HL-60/S4 treated with phorbol 12-myristate 13-acetate at 8.2 ng/mL for 4 days and 3 days (cell line): Measurements from ENCODE around the gene AKR1B1.

Experiments
- in situ Hi-C: fragments of 300-500 bp; cut with MboI; formaldehyde crosslinking; loops from 2 replicates; pipeline ENCODE4 v1.15.0; 2022; ENCODE audit warnings: low sequenced_read_pairs

AKR1B1 gene

GRCh38 chr7:134446446-134446845, 12.5 kb downstream of the AKR1B1 start:
- in situ Hi-C loops, result no loop called here

- in situ Hi-C loops, result no loop called here
Observed at GRCh38 chr7:134444961-134445315, 14.0 kb downstream of the AKR1B1 start.

GRCh38 chr7:134444198-134444960, 14.5 kb downstream of the AKR1B1 start:
- in situ Hi-C loops, result no loop called here

- in situ Hi-C loops, result no loop called here
Observed at GRCh38 chr7:134443396-134444070, 15.4 kb downstream of the AKR1B1 start.

GRCh38 chr7:134442441-134443220, 16.3 kb downstream of the AKR1B1 start:
- in situ Hi-C loops, result no loop called here

GRCh38 chr7:134441264-134441663, 17.6 kb downstream of the AKR1B1 start:
- in situ Hi-C loops, result no loop called here

GRCh38 chr7:134440476-134440875, 18.4 kb downstream of the AKR1B1 start:
- in situ Hi-C loops, result no loop called here

GRCh38 chr7:134440067-134440466, 18.8 kb downstream of the AKR1B1 start:
- in situ Hi-C loops, result no loop called here

GRCh38 chr7:134438946-134439345, 20.0 kb downstream of the AKR1B1 start:
- in situ Hi-C loops, result no loop called here

- in situ Hi-C loops, result no loop called here
Observed at GRCh38 chr7:134435161-134435920, 23.6 kb downstream of the AKR1B1 start.

- in situ Hi-C loops, result no loop called here
Observed at GRCh38 chr7:134434701-134435100, 24.2 kb downstream of the AKR1B1 start.

GRCh38 chr7:134433430-134433829, 25.5 kb downstream of the AKR1B1 start:
- in situ Hi-C loops, result no loop called here

- in situ Hi-C loops, result no loop called here
Observed at GRCh38 chr7:134432296-134433152, 26.4 kb downstream of the AKR1B1 start.

GRCh38 chr7:134431815-134432214, 27.1 kb downstream of the AKR1B1 start:
- in situ Hi-C loops, result no loop called here

- in situ Hi-C loops, result no loop called here
Observed at GRCh38 chr7:134429481-134429880, 29.4 kb downstream of the AKR1B1 start.

- in situ Hi-C loops, result no loop called here
Observed at GRCh38 chr7:134428942-134429341, 30.0 kb downstream of the AKR1B1 start.

GRCh38 chr7:134427896-134428295, 31.0 kb downstream of the AKR1B1 start:
- in situ Hi-C loops, result no loop called here

- in situ Hi-C loops, result no loop called here
Observed at GRCh38 chr7:134425777-134426176, 33.1 kb downstream of the AKR1B1 start.

GRCh38 chr7:134422638-134423037, 36.3 kb downstream of the AKR1B1 start:
- in situ Hi-C loops, result no loop called here

GRCh38 chr7:134422008-134422407, 36.9 kb downstream of the AKR1B1 start:
- in situ Hi-C loops, result no loop called here
